ENCODE data around the gene ADGRL3. TPM values are rescaled to one million over a fixed set of nuclear protein-coding genes. Genes with fewer than 3 reads are reported as not detected.

Gene ADGRL3
- total and polyA plus RNA-seq, 2 donors: 0.82 to 2.0 TPM

GRCh38 chr4:61400439-61401038, 200.4 kb downstream of the ADGRL3 start:
- H3K27ac ChIP-seq (ENCODE audit: low read depth in 1 of 2, low read length in 1 of 2): no peak overlapping the region
- DNase-seq (ENCODE audit: low read depth in 6 of 9, low spot score in 9 of 9): no peak
- 94% methylated on average over 1 of the region's 1 CpG for WGBS
- H3K4me3 ChIP-seq (ENCODE audit: low read length in 2 of 2): no peak overlapping the region
- no peaks in the 10 kb centered on the region for H3K36me3 ChIP-seq (ENCODE audit: control insufficient read depth in 2 of 2, insufficient read depth in 2 of 2, low read length in 1 of 2)
- no peaks in the 10 kb centered on the region for H3K9me3 ChIP-seq (ENCODE audit: control insufficient read depth in 2 of 2, insufficient read depth in 1 of 2, low read length in 1 of 2)
- no peaks in the 10 kb centered on the region for H3K4me1 ChIP-seq (ENCODE audit: control insufficient read depth in 2 of 2, insufficient read depth in 2 of 2, low read length in 2 of 2)
- no peaks in the 10 kb centered on the region for H3K27me3 ChIP-seq (ENCODE audit: control insufficient read depth in 2 of 2, insufficient read depth in 1 of 2, low read length in 1 of 2)

- Histone ChIP-seq H3K36me3 (ENCODE audit: control insufficient read depth in 2 of 2, insufficient read depth in 2 of 2, low read length in 1 of 2) (no peaks in the 10 kb centered on the region), H3K9me3 (ENCODE audit: control insufficient read depth in 2 of 2, insufficient read depth in 1 of 2, low read length in 1 of 2) (no peaks in the 10 kb centered on the region), H3K4me3 (ENCODE audit: low read length in 2 of 2) (no peak overlapping the region), H3K4me1 (ENCODE audit: control insufficient read depth in 2 of 2, insufficient read depth in 2 of 2, low read length in 2 of 2) (no peaks in the 10 kb centered on the region), H3K27me3 (ENCODE audit: control insufficient read depth in 2 of 2, insufficient read depth in 1 of 2, low read length in 1 of 2) (no peaks in the 10 kb centered on the region), H3K27ac (ENCODE audit: low read depth in 1 of 2, low read length in 1 of 2) (no peak overlapping the region)
- DNase-seq (ENCODE audit: low read depth in 6 of 9, low spot score in 9 of 9): no peak
Measured at GRCh38 chr4:61401771-61402170, 201.6 kb downstream of the ADGRL3 start.

- Histone ChIP-seq H3K9me3 (ENCODE audit: control insufficient read depth in 2 of 2, insufficient read depth in 1 of 2, low read length in 1 of 2) (no peaks in the 10 kb centered on the region), H3K4me1 (ENCODE audit: control insufficient read depth in 2 of 2, insufficient read depth in 2 of 2, low read length in 2 of 2) (no peaks in the 10 kb centered on the region), H3K36me3 (ENCODE audit: control insufficient read depth in 2 of 2, insufficient read depth in 2 of 2, low read length in 1 of 2) (no peaks in the 10 kb centered on the region), H3K27ac (ENCODE audit: low read depth in 1 of 2, low read length in 1 of 2) (no peak overlapping the region), H3K27me3 (ENCODE audit: control insufficient read depth in 2 of 2, insufficient read depth in 1 of 2, low read length in 1 of 2) (no peaks in the 10 kb centered on the region), H3K4me3 (ENCODE audit: low read length in 2 of 2) (no peak overlapping the region)
- no peak for DNase-seq (ENCODE audit: low read depth in 6 of 9, low spot score in 9 of 9)
- 99% methylated on average over 1 of the region's 1 CpG for WGBS
Measured at GRCh38 chr4:61405307-61405706, 205.2 kb downstream of the ADGRL3 start.

GRCh38 chr4:61406677-61407076, 206.6 kb downstream of the ADGRL3 start:
- WGBS: 84% methylated on average over 2 of the region's 2 CpGs
- H3K36me3 ChIP-seq (ENCODE audit: control insufficient read depth in 2 of 2, insufficient read depth in 2 of 2, low read length in 1 of 2): no peaks in the 10 kb centered on the region

GRCh38 chr4:61407642-61408618, 207.8 kb downstream of the ADGRL3 start:
- no peaks in the 10 kb centered on the region for H3K9me3 ChIP-seq (ENCODE audit: control insufficient read depth in 2 of 2, insufficient read depth in 1 of 2, low read length in 1 of 2)
- no peaks in the 10 kb centered on the region for H3K4me1 ChIP-seq (ENCODE audit: control insufficient read depth in 2 of 2, insufficient read depth in 2 of 2, low read length in 2 of 2)
- no peak overlapping the region for H3K4me3 ChIP-seq (ENCODE audit: low read length in 2 of 2)
- WGBS: 94% methylated on average over 7 of the region's 7 CpGs
- H3K27ac ChIP-seq (ENCODE audit: low read depth in 1 of 2, low read length in 1 of 2): no peak overlapping the region
- no peak for DNase-seq (ENCODE audit: low read depth in 6 of 9, low spot score in 9 of 9)
- no peaks in the 10 kb centered on the region for H3K36me3 ChIP-seq (ENCODE audit: control insufficient read depth in 2 of 2, insufficient read depth in 2 of 2, low read length in 1 of 2)
- H3K27me3 ChIP-seq (ENCODE audit: control insufficient read depth in 2 of 2, insufficient read depth in 1 of 2, low read length in 1 of 2): no peaks in the 10 kb centered on the region

More at GRCh38 chr4:61406677-61407076, 206.6 kb downstream of the ADGRL3 start:
- Histone ChIP-seq H3K27ac (ENCODE audit: low read depth in 1 of 2, low read length in 1 of 2) (no peak overlapping the region), H3K27me3 (ENCODE audit: control insufficient read depth in 2 of 2, insufficient read depth in 1 of 2, low read length in 1 of 2) (no peaks in the 10 kb centered on the region), H3K9me3 (ENCODE audit: control insufficient read depth in 2 of 2, insufficient read depth in 1 of 2, low read length in 1 of 2) (no peaks in the 10 kb centered on the region), H3K4me3 (ENCODE audit: low read length in 2 of 2) (no peak overlapping the region), H3K4me1 (ENCODE audit: control insufficient read depth in 2 of 2, insufficient read depth in 2 of 2, low read length in 2 of 2) (no peaks in the 10 kb centered on the region)
- no peak for DNase-seq (ENCODE audit: low read depth in 6 of 9, low spot score in 9 of 9)

GRCh38 chr4:61408861-61409260, 208.7 kb downstream of the ADGRL3 start:
- H3K4me1 ChIP-seq (ENCODE audit: control insufficient read depth in 2 of 2, insufficient read depth in 2 of 2, low read length in 2 of 2): no peaks in the 10 kb centered on the region
- H3K27ac ChIP-seq (ENCODE audit: low read depth in 1 of 2, low read length in 1 of 2): no peak overlapping the region
- DNase-seq (ENCODE audit: low read depth in 6 of 9, low spot score in 9 of 9): no peak
- H3K36me3 ChIP-seq (ENCODE audit: control insufficient read depth in 2 of 2, insufficient read depth in 2 of 2, low read length in 1 of 2): no peaks in the 10 kb centered on the region
- no peak overlapping the region for H3K4me3 ChIP-seq (ENCODE audit: low read length in 2 of 2)
- no peaks in the 10 kb centered on the region for H3K27me3 ChIP-seq (ENCODE audit: control insufficient read depth in 2 of 2, insufficient read depth in 1 of 2, low read length in 1 of 2)
- H3K9me3 ChIP-seq (ENCODE audit: control insufficient read depth in 2 of 2, insufficient read depth in 1 of 2, low read length in 1 of 2): no peaks in the 10 kb centered on the region

GRCh38 chr4:61411241-61411640, 211.1 kb downstream of the ADGRL3 start:
- H3K27ac ChIP-seq (ENCODE audit: low read depth in 1 of 2, low read length in 1 of 2): no peak overlapping the region
- 92% methylated on average over 1 of the region's 1 CpG for whole genome bisulfite sequencing
- no peak overlapping the region for H3K4me3 ChIP-seq (ENCODE audit: low read length in 2 of 2)
- H3K4me1 ChIP-seq (ENCODE audit: control insufficient read depth in 2 of 2, insufficient read depth in 2 of 2, low read length in 2 of 2): no peaks in the 10 kb centered on the region
- no peaks in the 10 kb centered on the region for H3K9me3 ChIP-seq (ENCODE audit: control insufficient read depth in 2 of 2, insufficient read depth in 1 of 2, low read length in 1 of 2)
- no peaks in the 10 kb centered on the region for H3K36me3 ChIP-seq (ENCODE audit: control insufficient read depth in 2 of 2, insufficient read depth in 2 of 2, low read length in 1 of 2)
- no peaks in the 10 kb centered on the region for H3K27me3 ChIP-seq (ENCODE audit: control insufficient read depth in 2 of 2, insufficient read depth in 1 of 2, low read length in 1 of 2)
- no peak for DNase-seq (ENCODE audit: low read depth in 6 of 9, low spot score in 9 of 9)

- no peak for DNase-seq (ENCODE audit: low read depth in 6 of 9, low spot score in 9 of 9)
- Histone ChIP-seq H3K36me3 (ENCODE audit: control insufficient read depth in 2 of 2, insufficient read depth in 2 of 2, low read length in 1 of 2) (no peaks in the 10 kb centered on the region), H3K27me3 (ENCODE audit: control insufficient read depth in 2 of 2, insufficient read depth in 1 of 2, low read length in 1 of 2) (no peaks in the 10 kb centered on the region), H3K4me1 (ENCODE audit: control insufficient read depth in 2 of 2, insufficient read depth in 2 of 2, low read length in 2 of 2) (no peaks in the 10 kb centered on the region), H3K4me3 (ENCODE audit: low read length in 2 of 2) (no peak overlapping the region), H3K27ac (ENCODE audit: low read depth in 1 of 2, low read length in 1 of 2) (no peak overlapping the region), H3K9me3 (ENCODE audit: control insufficient read depth in 2 of 2, insufficient read depth in 1 of 2, low read length in 1 of 2) (peaks cover 6 to 30% of the 10 kb centered on the region in 2 donors)
- 92% methylated on average over 4 of the region's 4 CpGs for WGBS
Measured at GRCh38 chr4:61425315-61425714, 225.2 kb downstream of the ADGRL3 start.

GRCh38 chr4:61426229-61426628, 226.1 kb downstream of the ADGRL3 start:
- Histone ChIP-seq H3K9me3 (ENCODE audit: control insufficient read depth in 2 of 2, insufficient read depth in 1 of 2, low read length in 1 of 2) (peaks cover 6 to 30% of the 10 kb centered on the region in 2 donors), H3K4me3 (ENCODE audit: low read length in 2 of 2) (no peak overlapping the region), H3K27me3 (ENCODE audit: control insufficient read depth in 2 of 2, insufficient read depth in 1 of 2, low read length in 1 of 2) (no peaks in the 10 kb centered on the region), H3K36me3 (ENCODE audit: control insufficient read depth in 2 of 2, insufficient read depth in 2 of 2, low read length in 1 of 2) (no peaks in the 10 kb centered on the region), H3K4me1 (ENCODE audit: control insufficient read depth in 2 of 2, insufficient read depth in 2 of 2, low read length in 2 of 2) (no peaks in the 10 kb centered on the region), H3K27ac (ENCODE audit: low read depth in 1 of 2, low read length in 1 of 2) (no peak overlapping the region)
- DNase-seq (ENCODE audit: low read depth in 6 of 9, low spot score in 9 of 9): no peak
- 98% methylated on average over 5 of the region's 5 CpGs for WGBS

Measured in thymus (tissue), 11 donors.